DMS 273 treated with DMSO at 0.1 percent for 48 hours (cell line): ENCODE results near the gene SLC66A2.
"Not testable (repeated sequence)": the region's sequence is repeated elsewhere in the genome, so short reads cannot be mapped to it uniquely, and the experiment has no call there.

Source experiments
- DNase-seq: peaks from one replicate; lab custom pipeline; 2025; lab: John Stamatoyannopoulos, UW

The SLC66A2 gene

GRCh38 chr18:79866889-79867574 lies 84.4 kb downstream of the SLC66A2 start:
- no peak for DNase-seq

GRCh38 chr18:79865951-79866350 lies 85.5 kb downstream of the SLC66A2 start:
- DNase-seq, result not testable (repeated sequence)

- not testable (repeated sequence) for DNase-seq
Observed at GRCh38 chr18:79864955-79865354, 86.5 kb downstream of the SLC66A2 start.

- DNase-seq, result no peak
Observed at GRCh38 chr18:79864006-79864725, 87.3 kb downstream of the SLC66A2 start.

GRCh38 chr18:79863161-79864005 lies 88.1 kb downstream of the SLC66A2 start:
- DNase-seq, result no peak

GRCh38 chr18:79862562-79862961 lies 88.9 kb downstream of the SLC66A2 start:
- no peak for DNase-seq

- DNase-seq, result no peak
Observed at GRCh38 chr18:79861687-79862086, 89.8 kb downstream of the SLC66A2 start.

GRCh38 chr18:79859314-79859713 lies 92.1 kb downstream of the SLC66A2 start:
- no peak for DNase-seq

- DNase-seq, result no peak
Observed at GRCh38 chr18:79857082-79857671, 94.3 kb downstream of the SLC66A2 start.

- DNase-seq, result peak; percentile 49
Observed at GRCh38 chr18:79856119-79857007, 95.1 kb downstream of the SLC66A2 start.

- no peak for DNase-seq
Observed at GRCh38 chr18:79855147-79855933, 96.1 kb downstream of the SLC66A2 start.

GRCh38 chr18:79853993-79854364 lies 97.5 kb downstream of the SLC66A2 start:
- DNase-seq, result no peak

GRCh38 chr18:79853303-79853992 lies 98.0 kb downstream of the SLC66A2 start:
- no peak for DNase-seq

- no peak for DNase-seq
Observed at GRCh38 chr18:79852561-79853302, 98.7 kb downstream of the SLC66A2 start.
